Stimulated activated CD4-positive, alpha-beta T cell treated with anti-CD3 and anti-CD28 coated beads, Interleukin-4, amount 100 ng/mL, for 24 hours (primary cell): Measurements from ENCODE around the gene TOR3A.
A peak's percentile ranks its signal among the peaks of the same experiment; 100 is the strongest.
"Not testable (repeated sequence)": the region's sequence is repeated elsewhere in the genome, so short reads cannot be mapped to it uniquely, and the experiment has no call there.

ENCODE experiments used
- DNase-seq: peaks from one replicate; pipeline ENCODE4 v3.0.0-alpha.2; 2020

The TOR3A gene, protein sequence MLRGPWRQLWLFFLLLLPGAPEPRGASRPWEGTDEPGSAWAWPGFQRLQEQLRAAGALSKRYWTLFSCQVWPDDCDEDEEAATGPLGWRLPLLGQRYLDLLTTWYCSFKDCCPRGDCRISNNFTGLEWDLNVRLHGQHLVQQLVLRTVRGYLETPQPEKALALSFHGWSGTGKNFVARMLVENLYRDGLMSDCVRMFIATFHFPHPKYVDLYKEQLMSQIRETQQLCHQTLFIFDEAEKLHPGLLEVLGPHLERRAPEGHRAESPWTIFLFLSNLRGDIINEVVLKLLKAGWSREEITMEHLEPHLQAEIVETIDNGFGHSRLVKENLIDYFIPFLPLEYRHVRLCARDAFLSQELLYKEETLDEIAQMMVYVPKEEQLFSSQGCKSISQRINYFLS

GRCh38 chr1:179081687-179082332 is at the start of gene TOR3A:
TOR3A (plus strand) TSS chr1:179082070; CDS start chr1:179082129, 59 bp downstream.
- DNase-seq, result peak; percentile 81

GRCh38 chr1:179034720-179035119 is 47.1 kb upstream of the TOR3A start:
- no peak for DNase-seq

GRCh38 chr1:179036844-179037465 is 44.9 kb upstream of the TOR3A start:
- DNase-seq, result peak; percentile 29

- DNase-seq, result no peak
Measured at GRCh38 chr1:179038528-179039281, 43.2 kb upstream of the TOR3A start.

DNA sequence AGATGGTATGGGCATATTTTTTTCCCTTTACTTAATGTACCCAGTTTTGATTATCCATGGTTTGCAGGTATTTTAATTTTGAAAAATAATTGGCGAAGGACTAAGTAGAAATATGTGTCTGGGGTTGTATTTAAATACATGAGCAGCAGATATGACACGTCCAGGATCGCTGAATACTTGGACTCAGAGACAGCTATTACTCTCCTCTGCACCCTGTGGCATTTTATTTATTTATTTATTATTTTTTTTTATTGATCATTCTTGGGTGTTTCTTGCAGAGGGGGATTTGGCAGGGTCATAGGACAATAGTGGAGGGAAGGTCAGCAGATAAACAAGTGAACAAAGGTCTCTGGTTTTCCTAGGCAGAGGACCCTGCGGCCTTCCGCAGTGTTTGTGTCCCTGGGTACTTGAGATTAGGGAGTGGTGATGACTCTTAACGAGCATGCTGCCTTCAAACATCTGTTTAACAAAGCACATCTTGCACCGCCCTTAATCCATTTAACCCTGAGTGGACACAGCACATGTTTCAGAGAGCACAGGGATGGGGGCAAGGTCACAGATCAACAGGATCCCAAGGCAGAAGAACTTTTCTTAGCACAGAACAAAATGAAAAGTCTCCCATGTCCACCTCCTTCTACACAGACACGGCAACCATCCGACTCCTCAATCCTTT is 42.2 kb upstream of the TOR3A start:
- not testable (repeated sequence) for DNase-seq

GRCh38 chr1:179040175-179040551 is 41.7 kb upstream of the TOR3A start:
- not testable (repeated sequence) for DNase-seq

- DNase-seq, result no peak
Measured at GRCh38 chr1:179042087-179042486, 39.8 kb upstream of the TOR3A start.

- DNase-seq, result no peak
Measured at GRCh38 chr1:179042700-179043099, 39.2 kb upstream of the TOR3A start.

DNA sequence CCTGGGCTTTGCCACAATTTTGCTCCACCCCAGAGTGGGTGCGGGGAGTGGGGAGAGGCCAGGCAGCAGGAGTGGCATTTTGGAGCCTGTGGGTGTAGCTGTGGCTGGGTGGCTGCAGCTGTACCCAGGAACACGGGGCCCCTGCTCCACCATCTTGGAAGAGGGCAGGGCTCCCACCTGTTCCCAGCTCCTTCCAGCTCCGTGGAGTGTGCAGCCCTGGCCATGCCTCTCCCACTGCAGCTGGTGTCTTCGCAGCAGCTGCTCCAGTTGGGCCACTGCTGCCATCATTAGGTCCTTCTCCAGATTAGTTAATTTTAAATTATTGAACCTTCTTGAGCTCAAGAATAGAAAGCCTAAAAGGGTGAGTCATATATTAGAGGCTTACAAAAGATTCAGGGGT is 38.6 kb upstream of the TOR3A start:
- DNase-seq, result no peak

- DNase-seq, result no peak
Measured at GRCh38 chr1:179043907-179044306, 38.0 kb upstream of the TOR3A start.

DNA sequence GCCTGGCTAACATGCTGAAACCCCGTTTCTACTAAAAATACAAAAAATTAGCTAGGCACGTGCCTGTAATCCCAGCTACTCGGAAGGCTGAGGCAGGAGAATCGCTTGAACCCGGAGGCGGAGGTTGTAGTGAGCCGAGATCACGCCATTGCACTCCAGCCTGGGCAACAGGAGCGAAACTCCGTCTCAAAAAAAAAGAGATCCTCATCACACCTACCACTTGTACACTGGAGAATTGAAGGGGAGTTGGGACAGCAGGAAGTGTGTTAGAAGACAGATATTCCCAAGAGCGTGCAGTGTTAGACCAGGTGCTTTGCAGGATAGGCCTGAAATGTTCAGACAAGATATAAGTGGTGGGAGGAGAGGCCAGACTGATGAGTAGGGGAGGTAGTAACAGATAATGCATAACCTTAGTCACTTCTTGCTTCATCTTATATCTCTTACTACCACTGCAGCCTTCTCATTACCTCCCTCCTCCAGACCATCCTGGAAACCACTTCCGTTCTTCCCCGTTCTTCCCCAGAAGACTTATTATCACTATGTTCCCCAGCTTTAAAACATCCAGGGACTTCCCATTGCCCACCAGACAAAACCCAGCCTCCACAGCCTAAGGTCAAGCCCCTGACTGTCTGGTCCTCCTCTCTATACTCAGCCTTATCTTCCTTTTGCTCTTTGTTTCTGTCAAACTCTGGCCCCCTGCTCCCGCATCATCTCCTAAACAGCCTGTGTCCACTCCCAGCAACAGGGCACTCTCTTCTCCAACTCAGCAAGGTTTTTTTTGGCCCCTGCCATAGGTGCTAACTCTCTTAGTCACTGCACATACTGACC is 34.8 kb upstream of the TOR3A start:
- DNase-seq, result no peak

DNA sequence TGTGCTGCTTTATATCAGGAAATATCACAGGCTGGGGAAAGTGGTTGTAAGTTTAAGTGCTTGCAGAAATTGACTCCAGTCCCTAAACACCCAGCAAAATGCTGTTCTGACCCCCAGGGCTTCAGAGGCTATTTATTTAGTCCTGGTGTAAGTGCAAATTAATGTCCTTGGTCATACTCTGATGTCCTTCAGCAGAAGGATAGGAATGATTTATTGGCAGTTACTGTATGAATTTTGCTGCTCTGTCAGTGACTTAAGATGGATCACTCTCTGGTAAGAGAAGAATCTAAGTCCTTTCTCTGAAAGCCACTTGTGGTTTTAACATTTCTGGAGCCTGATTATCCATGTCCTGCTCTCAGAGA is 34.3 kb upstream of the TOR3A start:
- no peak for DNase-seq

- no peak for DNase-seq
Measured at GRCh38 chr1:179048339-179049124, 33.3 kb upstream of the TOR3A start.

- no peak for DNase-seq
Measured at GRCh38 chr1:179052776-179053175, 29.1 kb upstream of the TOR3A start.

DNA sequence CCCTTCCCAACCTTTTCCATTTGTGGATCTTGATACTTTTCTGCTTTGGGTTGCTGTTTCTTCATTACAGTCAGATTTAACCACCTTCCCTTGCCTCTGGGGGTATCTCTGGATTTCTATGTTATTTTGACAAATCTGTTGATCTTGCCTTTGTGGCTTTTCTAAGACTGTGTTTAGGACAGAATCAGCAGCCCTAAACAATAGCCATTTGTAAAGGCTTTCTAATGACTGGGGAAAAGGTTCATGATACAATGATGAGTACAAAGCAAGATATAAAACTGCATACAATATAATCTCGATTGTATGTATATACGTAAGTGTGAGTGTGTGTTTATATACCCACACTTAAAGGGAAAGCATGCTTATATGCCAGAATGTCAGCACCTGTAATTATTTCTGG is 28.4 kb upstream of the TOR3A start:
- DNase-seq, result no peak

GRCh38 chr1:179055937-179056336 is 25.9 kb upstream of the TOR3A start:
- DNase-seq, result no peak

- no peak for DNase-seq
Measured at GRCh38 chr1:179058487-179059483, 23.1 kb upstream of the TOR3A start.

- DNase-seq, result no peak
Measured at GRCh38 chr1:179061360-179062282, 20.2 kb upstream of the TOR3A start.

GRCh38 chr1:179066471-179066870 is 15.4 kb upstream of the TOR3A start:
- DNase-seq, result no peak
